Pons (tissue), 1 donor: Measurements from ENCODE around the gene TGFB1I1.

Experiments
- DNase-seq: peaks from one replicate; pipeline ENCODE4 v3.0.0-alpha.2; 2016; ENCODE audit warnings: low spot score

The TGFB1I1 gene

GRCh38 chr16:31452631-31453106 lies 19.3 kb upstream of the TGFB1I1 start:
- peak; percentile 51 for DNase-seq

GRCh38 chr16:31453255-31454204 lies 18.4 kb upstream of the TGFB1I1 start:
- DNase-seq = no peak

GRCh38 chr16:31455601-31456314 lies 16.2 kb upstream of the TGFB1I1 start:
- DNase-seq = no peak

GRCh38 chr16:31456988-31457360 lies 15.0 kb upstream of the TGFB1I1 start:
- no peak for DNase-seq

GRCh38 chr16:31458073-31458843 lies 13.7 kb upstream of the TGFB1I1 start:
- peak; percentile 34 for DNase-seq

GRCh38 chr16:31458844-31459686 lies 12.9 kb upstream of the TGFB1I1 start, which contains the start of gene ARMC5:
TSS of gene ARMC5 (plus strand) at chr16:31459501. CDS start at chr16:31459525, 24 bp downstream.
- peak; percentile 98 for DNase-seq

GRCh38 chr16:31459687-31460581 lies 12.0 kb upstream of the TGFB1I1 start:
- peak; percentile 99 for DNase-seq

- peak; percentile 63 for DNase-seq
Measured at GRCh38 chr16:31460582-31461002, 11.4 kb upstream of the TGFB1I1 start.

- DNase-seq = no peak
Measured at GRCh38 chr16:31461201-31461920, 10.6 kb upstream of the TGFB1I1 start.

GRCh38 chr16:31461921-31462804 lies 9.8 kb upstream of the TGFB1I1 start:
- no peak for DNase-seq

- DNase-seq = no peak
Measured at GRCh38 chr16:31464348-31464769, 7.6 kb upstream of the TGFB1I1 start.

GRCh38 chr16:31464781-31465260 lies 7.1 kb upstream of the TGFB1I1 start:
- DNase-seq = no peak

- no peak for DNase-seq
Measured at GRCh38 chr16:31465788-31466370, 6.1 kb upstream of the TGFB1I1 start.

GRCh38 chr16:31466381-31466841 lies 5.5 kb upstream of the TGFB1I1 start:
- DNase-seq = no peak

GRCh38 chr16:31467151-31467773 lies 4.7 kb upstream of the TGFB1I1 start:
- no peak for DNase-seq

GRCh38 chr16:31467858-31468257 lies 4.1 kb upstream of the TGFB1I1 start:
- no peak for DNase-seq

- no peak for DNase-seq
Measured at GRCh38 chr16:31470615-31471014, 1.3 kb upstream of the TGFB1I1 start.
